HL-60 (cell line): ENCODE measurements around the gene ADISSP.

Experiments
- DNase-seq, 2 experiments: peaks; one replicate each; pipeline ENCODE4 v3.0.0-alpha.2; 2010 to 2020; ENCODE audit warnings: low read depth in 1 of 2, low spot score in 1 of 2
- H3K27ac ChIP-seq: fragments of 250-450 bp; sonication (Bioruptor Pico); replicated peaks from 2 replicates; pipeline ENCODE4 v1.5.1; 2020; ENCODE audit warnings: mild to moderate bottlenecking, moderate library complexity
- H3K27me3 ChIP-seq: fragments of 250-450 bp; sonication (Bioruptor Pico); 2 replicates; pipeline ENCODE4 v1.5.1; 2021; ENCODE audit warnings: mild to moderate bottlenecking, moderate library complexity; ENCODE audit not compliant: insufficient read depth, poor library complexity, severe bottlenecking
- H3K4me3 ChIP-seq: replicated peaks from 2 replicates; pipeline ENCODE4 v1.5.1; 2011; ENCODE audit warnings: mild to moderate bottlenecking, control low read depth, low read length; ENCODE audit not compliant: insufficient read depth
- CTCF ChIP-seq: IDR thresholded peaks from one replicate; pipeline ENCODE4 v1.5.1; 2011; ENCODE audit warnings: low read length, control low read depth, inconsistent platforms; ENCODE audit not compliant: insufficient read depth
- GABPA ChIP-seq: IDR thresholded peaks from 2 replicates; pipeline ENCODE4 v1.6.1; 2012; ENCODE audit warnings: low read depth
- POLR2AphosphoS5 ChIP-seq: IDR thresholded peaks from 2 replicates; pipeline ENCODE4 v1.6.1; 2012; ENCODE audit warnings: low read depth
- REST ChIP-seq: IDR thresholded peaks from 2 replicates; pipeline ENCODE4 v1.6.1; 2012; ENCODE audit warnings: low read depth; ENCODE audit not compliant: insufficient replicate concordance
- SPI1 ChIP-seq: IDR thresholded peaks from 2 replicates; pipeline ENCODE4 v1.6.1; 2012; ENCODE audit warnings: low read depth, mild to moderate bottlenecking, borderline replicate concordance

The ADISSP gene

GRCh38 chr20:3739054-3739925 is 28.3 kb downstream of the ADISSP start:
- Histone ChIP-seq H3K27ac (no peak overlapping the region), H3K27me3 (peaks cover 4% of the 10 kb centered on the region), H3K4me3 (no peak overlapping the region)
- TF ChIP-seq REST (no peak), SPI1 (no peak), POLR2AphosphoS5 (no peak), GABPA (no peak), CTCF (no peak)
- no peak for DNase-seq

GRCh38 chr20:3738111-3739053 is 29.2 kb downstream of the ADISSP start:
- H3K4me3 ChIP-seq: no peak overlapping the region
- TF ChIP-seq REST (no peak), SPI1 (no peak), GABPA (no peak), CTCF (no peak)
- DNase-seq: no peak
- H3K27ac ChIP-seq: no peak overlapping the region
- peaks cover 4% of the 10 kb centered on the region for H3K27me3 ChIP-seq

- Histone ChIP-seq H3K27me3 (peaks cover 25% of the 10 kb centered on the region), H3K27ac (no peak overlapping the region), H3K4me3 (no peak overlapping the region)
- TF ChIP-seq POLR2AphosphoS5 (no peak), REST (no peak), SPI1 (no peak), GABPA (no peak), CTCF (no peak)
- DNase-seq: no peak
These were observed 31.8 kb downstream of the ADISSP start for GRCh38 chr20:3735768-3736167.
